Activated gamma-delta T cell (primary cell): Measurements from ENCODE around the gene FGF10.

Source experiments
- DNase-seq: peaks from one replicate; lab custom pipeline; 2025; lab: John Stamatoyannopoulos, UW
- total RNA-seq, 2 donors: gene quantifications; one replicate each; lab custom pipeline; 2026; lab: John Stamatoyannopoulos, UW

The FGF10 gene
- 0 to 0.10 reads per million in 2 donors for total RNA-seq

- DNase-seq: no peak
Measured at GRCh38 chr5:44389090-44389822, at the start of gene FGF10. Gene FGF10 (minus strand): TSS chr5:44389420. CDS start chr5:44388682, 738 bp downstream.

- DNase-seq: no peak
Measured at GRCh38 chr5:44426944-44427343, 37.7 kb upstream of the FGF10 start.

GRCh38 chr5:44412286-44412685 lies 23.1 kb upstream of the FGF10 start:
- DNase-seq: no peak

GRCh38 chr5:44402084-44402483 lies 12.9 kb upstream of the FGF10 start:
- no peak for DNase-seq

GRCh38 chr5:44401611-44402010 lies 12.4 kb upstream of the FGF10 start:
- no peak for DNase-seq

GRCh38 chr5:44398382-44398781 lies 9.2 kb upstream of the FGF10 start:
- no peak for DNase-seq

GRCh38 chr5:44396312-44396711 lies 7.1 kb upstream of the FGF10 start:
- DNase-seq: no peak

- no peak for DNase-seq
Measured at GRCh38 chr5:44390351-44390750, 1.1 kb upstream of the FGF10 start.

- DNase-seq: no peak
Measured at GRCh38 chr5:44389823-44390143, 563 bp upstream of the FGF10 start.

GRCh38 chr5:44388321-44389089 lies 715 bp downstream of the FGF10 start:
- DNase-seq: no peak

- no peak for DNase-seq
Measured at GRCh38 chr5:44387921-44388320, 1.3 kb downstream of the FGF10 start.

GRCh38 chr5:44387406-44387805 lies 1.8 kb downstream of the FGF10 start:
- DNase-seq: no peak

GRCh38 chr5:44385291-44385900 lies 3.8 kb downstream of the FGF10 start:
- DNase-seq: no peak

- no peak for DNase-seq
Measured at GRCh38 chr5:44384816-44385215, 4.4 kb downstream of the FGF10 start.

GRCh38 chr5:44382894-44383293 lies 6.3 kb downstream of the FGF10 start:
- no peak for DNase-seq

- DNase-seq: no peak
Measured at GRCh38 chr5:44377057-44377456, 12.2 kb downstream of the FGF10 start.

- no peak for DNase-seq
Measured at GRCh38 chr5:44372028-44372427, 17.2 kb downstream of the FGF10 start.

GRCh38 chr5:44367203-44367602 lies 22.0 kb downstream of the FGF10 start:
- DNase-seq: no peak

- no peak for DNase-seq
Measured at GRCh38 chr5:44365345-44365744, 23.9 kb downstream of the FGF10 start.

GRCh38 chr5:44364097-44364496 lies 25.1 kb downstream of the FGF10 start:
- DNase-seq: no peak

GRCh38 chr5:44361342-44362001 lies 27.7 kb downstream of the FGF10 start:
- no peak for DNase-seq

- no peak for DNase-seq
Measured at GRCh38 chr5:44360919-44361318, 28.3 kb downstream of the FGF10 start.
